NCI-H1048 (cell line): ENCODE results near the gene CHRM5.
"Not testable (repeated sequence)": the region's sequence is repeated elsewhere in the genome, so short reads cannot be mapped to it uniquely, and the experiment has no call there.

Experiments used
- DNase-seq: peaks from one replicate; lab custom pipeline; 2025; lab: John Stamatoyannopoulos, UW

Gene CHRM5

DNA sequence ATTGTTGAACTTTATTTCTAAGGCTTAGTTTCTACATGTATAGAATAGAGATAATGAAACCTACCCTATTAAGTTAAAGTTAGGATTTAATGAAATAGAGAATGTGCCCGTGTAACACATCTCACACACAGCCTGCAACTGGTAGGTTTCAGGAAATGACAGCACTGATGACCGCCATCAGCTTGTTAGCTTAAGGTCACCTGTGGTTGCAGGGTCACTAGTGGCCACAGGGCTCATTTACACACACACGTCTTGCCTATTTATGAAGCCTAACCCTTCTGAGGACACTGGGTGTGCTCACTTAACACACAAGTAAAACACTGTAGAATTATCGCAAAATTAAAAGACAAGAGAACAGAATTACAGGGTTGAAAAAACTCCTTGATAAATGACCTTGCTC, 20.1 kb downstream of the CHRM5 start:
- DNase-seq: no peak

DNA sequence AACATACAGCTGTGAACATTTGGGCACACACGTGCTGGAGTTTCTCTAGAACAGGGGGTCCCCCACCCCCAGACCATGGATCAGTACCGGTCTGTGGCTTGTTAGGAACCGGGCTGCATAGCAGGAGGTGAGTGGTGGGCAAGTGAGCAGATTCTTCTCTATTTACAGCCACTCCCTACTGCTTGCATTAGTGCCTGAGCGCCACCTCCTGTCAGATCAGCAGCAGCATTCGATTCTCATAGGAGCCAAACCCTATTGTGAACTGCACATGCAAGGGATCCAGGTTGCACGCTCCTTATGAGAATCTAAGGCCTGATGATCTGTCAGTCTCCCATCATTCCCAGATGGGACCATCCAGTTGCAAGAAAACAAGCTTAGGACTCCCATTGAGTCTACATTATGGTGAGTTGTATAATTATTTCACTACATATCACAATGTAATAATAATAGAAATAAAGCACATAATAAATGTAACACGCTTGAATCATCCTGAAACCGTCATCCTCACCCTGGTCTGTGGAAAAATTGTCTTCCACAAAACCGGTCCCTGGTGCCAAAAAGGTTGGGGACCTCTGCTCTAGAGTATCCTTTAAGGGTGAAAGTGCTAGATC, 25.8 kb downstream of the CHRM5 start:
- no peak for DNase-seq

GRCh38 chr15:33995666-33996065, 27.4 kb downstream of the CHRM5 start:
- DNase-seq: not testable (repeated sequence)

GRCh38 chr15:34001536-34001935, 33.2 kb downstream of the CHRM5 start:
- DNase-seq: no peak

DNA sequence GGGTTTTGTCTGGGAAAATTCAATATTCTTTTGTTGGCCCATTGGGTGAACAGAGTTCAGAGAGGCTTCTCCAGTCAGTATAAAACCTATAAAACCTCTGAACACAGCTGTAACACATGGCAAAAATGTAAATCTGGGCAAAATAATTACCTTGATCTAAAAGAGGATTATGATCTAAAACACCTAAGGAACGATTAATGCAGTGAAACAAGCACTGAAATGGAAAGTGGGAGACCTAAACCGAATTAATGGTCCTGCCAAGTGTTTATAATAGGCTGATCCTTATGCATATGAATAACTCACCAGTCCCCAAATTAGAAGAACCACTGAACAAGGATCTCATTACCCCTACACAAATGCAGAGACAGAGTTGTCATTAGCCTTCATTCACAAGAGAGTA, 38.1 kb downstream of the CHRM5 start:
- no peak for DNase-seq

DNA sequence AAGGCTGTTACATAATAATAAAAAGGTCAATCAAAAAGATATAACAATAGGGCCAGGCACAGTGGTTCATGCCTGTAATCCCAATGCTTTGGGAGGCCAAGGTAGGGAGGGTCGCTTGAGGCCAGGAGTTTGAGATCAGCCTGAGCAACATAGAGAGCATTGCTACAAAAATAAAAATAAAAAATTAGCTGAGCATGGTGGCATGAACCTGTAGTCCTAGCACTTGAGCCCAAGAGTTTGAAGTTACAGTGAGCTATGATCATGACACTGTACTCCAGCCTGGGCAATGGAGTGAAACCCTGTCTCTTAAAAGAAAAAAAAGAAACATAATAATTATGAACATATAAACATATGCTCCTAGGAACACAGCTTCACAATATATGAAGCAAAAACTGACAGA, 41.4 kb downstream of the CHRM5 start:
- no peak for DNase-seq

DNA sequence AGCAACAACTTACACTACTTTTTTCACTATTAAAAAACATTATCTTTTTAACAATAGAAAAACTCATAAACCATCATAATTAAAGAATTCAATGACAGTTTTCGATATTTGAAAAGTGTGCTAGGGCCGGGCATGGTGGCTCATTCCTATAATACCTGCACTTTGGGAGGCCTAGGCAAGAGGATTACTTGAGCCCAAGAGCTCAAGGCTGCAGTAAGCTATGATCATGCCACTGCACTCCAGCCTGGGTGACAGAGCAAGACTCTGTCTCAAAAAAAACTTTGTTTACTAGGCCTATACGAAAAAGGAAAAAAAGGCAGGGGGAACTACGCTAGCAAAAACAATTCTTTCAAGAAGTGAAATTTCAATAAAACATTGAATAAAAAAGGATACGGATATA, 42.6 kb downstream of the CHRM5 start:
- no peak for DNase-seq

GRCh38 chr15:34011481-34011880, 43.2 kb downstream of the CHRM5 start:
- no peak for DNase-seq

- DNase-seq: no peak
These were observed 44.2 kb downstream of the CHRM5 start for GRCh38 chr15:34012461-34013028.

GRCh38 chr15:34013746-34014145, 45.4 kb downstream of the CHRM5 start:
- no peak for DNase-seq

- DNase-seq: no peak
These were observed 46.3 kb downstream of the CHRM5 start for GRCh38 chr15:34014556-34014955.

DNA sequence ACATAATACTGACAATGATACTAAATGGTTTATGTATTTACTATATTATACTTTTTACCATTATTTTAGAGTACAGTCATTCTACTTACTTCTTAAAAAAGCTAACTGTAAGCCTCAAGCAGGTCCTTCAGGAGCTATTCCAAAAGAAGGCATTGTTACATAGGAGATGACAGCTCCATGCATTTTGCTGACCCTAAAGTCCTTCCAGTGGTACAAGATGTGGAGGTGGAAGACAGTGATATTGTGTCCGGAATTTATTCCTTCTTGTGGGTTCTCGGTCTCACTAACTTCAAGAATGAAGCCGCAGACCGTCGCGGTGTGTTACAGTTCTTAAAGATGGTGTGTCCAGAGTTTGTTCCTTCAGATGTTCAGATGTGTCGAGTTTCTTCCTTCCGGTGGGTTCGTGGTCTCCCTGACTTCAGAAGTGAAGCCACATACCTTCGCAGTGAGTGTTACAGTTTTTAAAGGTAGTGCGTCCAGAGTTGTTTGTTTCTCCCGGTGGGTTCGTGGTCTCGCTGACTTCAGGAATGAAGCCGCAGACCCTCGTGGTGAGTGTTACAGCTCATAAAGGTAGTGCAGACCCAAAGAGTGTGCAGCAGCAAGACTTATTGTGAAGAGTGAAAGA, 49.8 kb downstream of the CHRM5 start:
- DNase-seq: no peak

- not testable (repeated sequence) for DNase-seq
These were observed 50.4 kb downstream of the CHRM5 start for GRCh38 chr15:34018738-34019137.

- DNase-seq: no peak
These were observed 51.2 kb downstream of the CHRM5 start for GRCh38 chr15:34019369-34019990.

GRCh38 chr15:34023907-34024306, 55.6 kb downstream of the CHRM5 start:
- DNase-seq: no peak

- DNase-seq: no peak
These were observed 57.0 kb downstream of the CHRM5 start for GRCh38 chr15:34025252-34025651.

GRCh38 chr15:34027606-34028005, 59.3 kb downstream of the CHRM5 start:
- DNase-seq: no peak

GRCh38 chr15:34031987-34032760, 63.9 kb downstream of the CHRM5 start:
- DNase-seq: no peak

GRCh38 chr15:34038023-34038870, 70.0 kb downstream of the CHRM5 start:
- no peak for DNase-seq

DNA sequence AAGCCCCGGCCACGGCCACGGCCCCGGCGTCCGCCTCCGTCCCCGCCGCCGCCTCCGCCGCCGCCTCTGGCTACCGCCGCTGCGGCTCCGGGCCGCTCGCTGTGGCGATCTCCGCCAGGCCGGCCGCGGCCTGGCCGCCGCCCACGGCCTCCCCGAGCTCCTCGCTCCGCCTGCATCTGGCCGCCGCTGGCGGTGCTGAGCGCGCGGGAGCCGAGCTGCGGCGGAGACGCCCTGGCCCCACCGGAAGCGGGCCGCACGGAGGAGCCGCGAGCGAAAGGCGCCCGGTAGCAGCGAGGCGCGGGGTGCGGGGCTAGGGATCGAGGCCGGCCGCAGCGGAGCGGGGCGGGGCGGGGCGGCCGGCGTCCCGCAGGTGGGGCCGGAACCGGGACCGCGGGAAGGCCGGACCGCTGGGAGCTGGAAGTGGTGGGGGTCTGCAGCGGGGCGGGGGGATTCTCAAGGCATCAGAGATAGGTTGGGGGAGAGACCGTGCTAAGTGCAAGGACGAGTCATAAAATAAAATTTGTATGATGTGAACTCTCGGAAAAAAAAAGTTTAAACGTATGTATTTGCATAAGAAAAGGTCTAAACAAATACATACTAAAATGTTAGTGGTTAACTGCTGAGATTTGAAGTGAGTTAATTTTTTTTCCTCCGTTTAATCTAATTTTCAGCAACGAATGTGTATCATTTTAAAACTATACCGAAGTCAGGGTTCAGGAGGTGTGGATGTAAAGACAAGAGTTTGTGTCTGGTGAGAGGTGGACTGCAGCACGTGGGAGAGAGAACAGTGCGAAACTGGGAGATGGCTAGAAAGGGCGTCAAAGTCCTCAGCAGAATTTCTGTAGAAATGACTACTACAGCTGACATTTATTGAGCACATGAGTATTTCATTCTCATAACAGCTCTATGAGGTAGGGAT, 70.8 kb downstream of the CHRM5 start, which contains the start of gene AVEN:
TSS of gene AVEN (minus strand) at position 334 of the 919 bp plus-strand sequence. CDS start at position 176, 158 bp downstream.
- no peak for DNase-seq

- no peak for DNase-seq
These were observed 71.5 kb downstream of the CHRM5 start for GRCh38 chr15:34039790-34040113.
